ENCODE measurements around the gene PDE8A.

- TF ChIP-seq CTCF (IDR thresholded peaks at IDR 0.05) (no peak), EZH2 (IDR thresholded peaks at IDR 0.05; ENCODE audit: borderline replicate concordance, insufficient read depth, low read depth, low read length, poor library complexity, severe bottlenecking) (no peak)
Observed at GRCh38 chr15:84991014-84991712, 9.5 kb downstream of the PDE8A start.

Measured in B cell (primary cell).